Gastrocnemius medialis (tissue), 4 donors: Measurements from ENCODE around the gene PRMT1.
A peak's percentile ranks its signal among the peaks of the same experiment; 100 is the strongest.

Experiments used
- POLR2A ChIP-seq, 2 donors: fragments of 450-650 bp; IDR thresholded peaks; one replicate each; pipeline ENCODE4 v1.6.1; 2017; ENCODE audit warnings: antibody characterized with exemption in 2 of 2, mild to moderate bottlenecking in 2 of 2, moderate library complexity in 2 of 2
- TF ChIP-seq, protein P1 (sequence below), 5 experiments: fragments of 450-650 bp in 3 of 5; fragments of 200-600 bp in 2 of 5; sonication (generic) in 2 of 5; IDR thresholded peaks in 4 of 5; conservative IDR thresholded peaks in 1 of 5; 1 replicate in 4 of 5; 2 replicates in 1 of 5; pipeline ENCODE4 v1.5.1; 2016 to 2019; ENCODE audit warnings: antibody characterized with exemption in 5 of 5, mild to moderate bottlenecking in 3 of 5, moderate library complexity in 3 of 5

DNA sequence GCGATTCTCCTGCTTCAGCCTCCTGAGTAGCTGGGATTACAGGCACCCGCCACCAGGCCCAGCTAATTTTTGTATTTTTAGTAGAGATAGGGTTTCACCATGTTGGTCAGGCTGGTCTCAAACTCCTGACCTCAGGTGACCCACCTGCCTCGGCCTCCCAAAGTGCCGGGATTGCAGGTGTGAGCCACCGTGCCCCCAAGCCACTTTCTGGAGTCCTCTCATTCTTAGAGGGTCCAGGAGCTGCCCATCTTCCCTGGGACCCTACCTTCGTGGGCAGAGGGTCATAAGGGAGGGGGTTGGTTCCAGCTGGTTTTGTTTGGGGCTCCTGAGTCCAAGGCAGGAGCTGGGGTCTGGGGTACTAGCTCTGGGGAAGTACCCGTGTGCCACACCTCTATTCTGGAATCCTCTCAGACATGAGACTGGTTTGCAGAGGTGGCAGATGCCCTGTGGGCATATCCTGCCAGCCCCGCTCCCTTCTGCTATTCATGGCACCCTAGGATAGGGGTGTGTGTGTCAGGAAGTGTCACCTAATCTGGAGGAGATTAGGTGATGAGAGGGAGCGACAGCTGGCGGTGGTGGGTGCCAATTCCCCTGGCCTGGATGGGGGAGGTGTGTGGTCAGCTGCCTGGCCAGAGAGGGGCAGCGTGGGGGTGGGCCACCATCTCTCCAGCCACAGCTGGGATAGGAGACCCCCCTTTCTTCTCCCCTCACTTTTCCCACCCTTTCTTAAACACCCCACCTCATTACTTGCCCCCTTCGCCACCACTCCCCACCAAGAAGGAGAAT lies 2.1 kb downstream of the PRMT1 start:
- TF ChIP-seq, protein P1, sequence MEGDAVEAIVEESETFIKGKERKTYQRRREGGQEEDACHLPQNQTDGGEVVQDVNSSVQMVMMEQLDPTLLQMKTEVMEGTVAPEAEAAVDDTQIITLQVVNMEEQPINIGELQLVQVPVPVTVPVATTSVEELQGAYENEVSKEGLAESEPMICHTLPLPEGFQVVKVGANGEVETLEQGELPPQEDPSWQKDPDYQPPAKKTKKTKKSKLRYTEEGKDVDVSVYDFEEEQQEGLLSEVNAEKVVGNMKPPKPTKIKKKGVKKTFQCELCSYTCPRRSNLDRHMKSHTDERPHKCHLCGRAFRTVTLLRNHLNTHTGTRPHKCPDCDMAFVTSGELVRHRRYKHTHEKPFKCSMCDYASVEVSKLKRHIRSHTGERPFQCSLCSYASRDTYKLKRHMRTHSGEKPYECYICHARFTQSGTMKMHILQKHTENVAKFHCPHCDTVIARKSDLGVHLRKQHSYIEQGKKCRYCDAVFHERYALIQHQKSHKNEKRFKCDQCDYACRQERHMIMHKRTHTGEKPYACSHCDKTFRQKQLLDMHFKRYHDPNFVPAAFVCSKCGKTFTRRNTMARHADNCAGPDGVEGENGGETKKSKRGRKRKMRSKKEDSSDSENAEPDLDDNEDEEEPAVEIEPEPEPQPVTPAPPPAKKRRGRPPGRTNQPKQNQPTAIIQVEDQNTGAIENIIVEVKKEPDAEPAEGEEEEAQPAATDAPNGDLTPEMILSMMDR (IDR thresholded peaks at IDR 0.05 in 4 of 5, conservative IDR thresholded peaks at IDR 0.05 in 1 of 5), result no peak
- peak; percentile 27 to 37 for TF ChIP-seq POLR2A (IDR thresholded peaks at IDR 0.05)
